Choroid plexus epithelial cell (primary cell): ENCODE measurements around the gene SUPT20H.
A peak's percentile ranks its signal among the peaks of the same experiment; 100 is the strongest.

Experiments used
- DNase-seq: peaks from one replicate; pipeline ENCODE4 v3.0.0-alpha.2; 2010; ENCODE audit warnings: low read depth
- H3K4me3 ChIP-seq: 2 replicates; pipeline ENCODE4 v1.5.1; 2011; ENCODE audit warnings: low read depth, mild to moderate bottlenecking, control low read depth, low read length, moderate library complexity
- TF ChIP-seq, protein P1 (sequence below): conservative IDR thresholded peaks from 2 replicates; pipeline ENCODE4 v1.5.1; 2011; ENCODE audit warnings: low read depth, mild to moderate bottlenecking, control low read depth, inconsistent platforms, low read length, moderate library complexity

The SUPT20H gene

DNA sequence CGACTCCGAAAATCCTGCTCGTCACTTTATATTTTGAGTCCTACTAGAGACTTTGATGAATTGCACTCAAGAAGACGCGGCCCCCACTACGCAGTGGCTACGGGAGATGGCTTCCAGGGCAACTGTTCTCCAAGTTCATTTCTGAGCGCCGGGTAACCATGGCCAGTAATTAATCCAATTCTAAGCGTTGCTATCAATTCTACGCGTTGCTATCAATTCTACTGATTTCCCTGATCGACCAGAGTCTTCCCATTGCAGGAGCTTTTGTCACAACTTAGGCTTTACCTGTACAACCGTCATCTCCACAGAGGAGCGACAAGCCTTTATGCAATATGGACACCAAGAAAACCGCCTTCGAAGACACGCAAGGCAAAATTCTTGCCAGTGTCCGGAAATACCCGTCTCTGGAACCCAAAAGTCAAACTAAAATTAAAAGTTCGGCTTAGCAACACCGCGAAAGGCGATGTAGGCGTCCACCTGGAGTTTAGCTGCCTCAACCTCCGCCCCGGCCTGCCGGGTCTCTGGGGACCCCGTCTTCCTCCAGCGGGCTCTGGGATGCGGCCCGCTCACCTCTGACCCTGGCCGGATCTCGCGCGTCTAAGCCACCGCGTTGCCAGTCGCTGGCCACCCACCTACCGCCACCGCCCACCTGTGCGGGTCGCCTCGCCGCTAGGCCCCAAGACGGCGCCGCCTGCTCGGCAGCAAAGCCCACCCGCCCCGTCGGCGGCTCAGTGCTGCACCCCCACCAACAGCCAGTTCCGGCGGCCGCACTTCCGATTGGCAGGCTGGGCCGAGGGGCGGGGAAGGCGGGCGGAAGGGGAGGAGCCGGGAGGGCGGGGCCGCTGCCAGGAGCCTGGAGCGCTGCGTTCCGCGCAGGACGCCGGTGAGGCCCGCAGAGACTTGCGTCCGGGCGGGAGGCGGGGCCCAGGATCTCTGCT, at the start of gene SUPT20H:
SUPT20H (minus strand) TSS at position 779 of the 938 bp plus-strand sequence. CDS start 8,198 bp downstream, outside the sequence.
- TF ChIP-seq, protein P1, sequence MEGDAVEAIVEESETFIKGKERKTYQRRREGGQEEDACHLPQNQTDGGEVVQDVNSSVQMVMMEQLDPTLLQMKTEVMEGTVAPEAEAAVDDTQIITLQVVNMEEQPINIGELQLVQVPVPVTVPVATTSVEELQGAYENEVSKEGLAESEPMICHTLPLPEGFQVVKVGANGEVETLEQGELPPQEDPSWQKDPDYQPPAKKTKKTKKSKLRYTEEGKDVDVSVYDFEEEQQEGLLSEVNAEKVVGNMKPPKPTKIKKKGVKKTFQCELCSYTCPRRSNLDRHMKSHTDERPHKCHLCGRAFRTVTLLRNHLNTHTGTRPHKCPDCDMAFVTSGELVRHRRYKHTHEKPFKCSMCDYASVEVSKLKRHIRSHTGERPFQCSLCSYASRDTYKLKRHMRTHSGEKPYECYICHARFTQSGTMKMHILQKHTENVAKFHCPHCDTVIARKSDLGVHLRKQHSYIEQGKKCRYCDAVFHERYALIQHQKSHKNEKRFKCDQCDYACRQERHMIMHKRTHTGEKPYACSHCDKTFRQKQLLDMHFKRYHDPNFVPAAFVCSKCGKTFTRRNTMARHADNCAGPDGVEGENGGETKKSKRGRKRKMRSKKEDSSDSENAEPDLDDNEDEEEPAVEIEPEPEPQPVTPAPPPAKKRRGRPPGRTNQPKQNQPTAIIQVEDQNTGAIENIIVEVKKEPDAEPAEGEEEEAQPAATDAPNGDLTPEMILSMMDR = no peak
- DNase-seq = peak; percentile 94
- H3K4me3 ChIP-seq = peak within 1 kb of the TSS; percentile 96

DNA sequence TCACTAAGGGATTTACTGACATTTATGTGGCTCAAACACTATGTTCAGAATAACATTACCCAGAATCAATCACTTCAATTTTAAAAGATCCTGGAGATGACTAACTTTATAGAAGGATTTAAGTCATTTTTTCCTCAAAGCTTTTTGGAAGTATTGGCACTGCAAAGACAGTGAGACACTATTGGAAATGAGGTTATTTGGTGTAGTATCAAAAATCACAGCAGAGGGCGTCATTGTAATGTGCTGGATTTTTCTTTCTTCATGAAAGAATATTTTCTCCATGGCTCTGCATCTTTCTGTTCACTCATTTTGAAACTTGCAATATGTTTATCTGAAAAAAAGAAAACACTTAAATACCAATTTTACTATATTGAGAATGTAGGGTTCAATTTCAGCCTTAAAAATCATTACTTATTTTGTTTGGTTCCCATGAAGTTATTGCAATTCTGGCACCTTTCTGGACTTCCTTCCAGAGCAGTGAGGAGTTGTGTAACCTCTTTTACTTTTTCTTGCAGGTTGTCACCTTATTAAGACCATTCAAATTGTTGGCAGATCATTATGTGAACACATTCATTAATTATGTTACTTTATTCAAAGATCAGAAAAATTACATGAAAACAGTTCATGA, 49.7 kb upstream of the SUPT20H start:
- TF ChIP-seq, protein P1 = peak; percentile 69
- no peak overlapping the region for H3K4me3 ChIP-seq
- peak; percentile 79 for DNase-seq

DNA sequence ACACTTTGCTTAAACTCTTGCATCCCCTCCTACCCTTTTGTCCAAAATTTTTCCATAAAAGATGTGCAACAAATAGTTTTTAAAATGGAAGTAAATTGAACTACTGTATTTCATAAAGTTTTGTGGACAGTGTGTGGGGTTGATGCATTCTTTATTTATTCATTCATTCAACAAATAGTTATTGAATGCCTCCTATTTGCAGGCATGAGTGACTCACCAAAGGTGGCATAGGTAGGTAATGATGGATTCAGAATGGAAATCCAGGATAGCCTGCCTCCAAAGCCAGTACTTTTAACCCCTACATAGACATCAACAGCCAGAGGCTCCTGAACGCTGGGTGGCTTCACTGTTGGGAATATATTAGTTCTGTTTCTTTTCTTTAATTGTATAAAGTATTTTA, 48.4 kb upstream of the SUPT20H start:
- TF ChIP-seq, protein P1 = no peak
- H3K4me3 ChIP-seq = no peak overlapping the region
- DNase-seq = no peak

DNA sequence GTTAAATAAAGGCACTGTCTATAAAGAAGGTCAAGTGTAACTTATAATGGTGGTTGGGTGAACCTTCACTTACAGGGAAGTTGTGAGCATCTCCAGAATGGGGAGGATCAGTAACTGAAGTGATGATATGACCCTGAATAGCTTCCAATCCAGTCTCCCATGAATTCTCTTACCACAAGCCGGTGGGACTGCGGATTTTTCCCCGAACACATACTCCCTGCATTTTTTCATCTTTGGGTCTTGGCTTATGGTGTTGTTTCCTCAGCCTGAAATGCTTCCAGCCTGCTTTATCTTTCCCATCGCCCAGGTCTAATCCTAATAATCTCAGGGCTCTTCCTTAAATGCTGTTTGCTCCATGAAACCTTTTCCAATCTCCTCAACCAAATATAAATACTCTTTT, 48.0 kb upstream of the SUPT20H start:
- TF ChIP-seq, protein P1 = no peak
- no peak overlapping the region for H3K4me3 ChIP-seq
- DNase-seq = no peak

DNA sequence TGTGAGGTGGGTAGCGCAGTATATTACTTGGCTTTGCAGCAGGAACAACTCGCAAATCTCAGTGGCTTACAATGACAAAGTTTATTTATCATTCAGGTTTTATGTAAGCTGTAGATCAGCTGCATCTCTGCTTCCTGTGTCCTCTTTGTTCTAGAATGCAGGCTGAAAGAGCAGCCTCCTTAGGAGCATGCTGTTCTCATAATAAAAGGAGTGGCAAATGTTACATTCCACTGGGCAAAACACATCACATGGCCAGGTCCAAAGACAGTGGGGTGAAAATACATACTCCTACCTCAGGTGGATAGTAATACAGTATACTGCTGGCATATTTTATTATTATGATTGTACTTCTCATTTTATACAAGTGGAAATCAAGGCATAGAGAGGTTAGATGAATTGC, 47.2 kb upstream of the SUPT20H start:
- TF ChIP-seq, protein P1 = no peak
- H3K4me3 ChIP-seq = no peak overlapping the region
- DNase-seq = peak; percentile 69

DNA sequence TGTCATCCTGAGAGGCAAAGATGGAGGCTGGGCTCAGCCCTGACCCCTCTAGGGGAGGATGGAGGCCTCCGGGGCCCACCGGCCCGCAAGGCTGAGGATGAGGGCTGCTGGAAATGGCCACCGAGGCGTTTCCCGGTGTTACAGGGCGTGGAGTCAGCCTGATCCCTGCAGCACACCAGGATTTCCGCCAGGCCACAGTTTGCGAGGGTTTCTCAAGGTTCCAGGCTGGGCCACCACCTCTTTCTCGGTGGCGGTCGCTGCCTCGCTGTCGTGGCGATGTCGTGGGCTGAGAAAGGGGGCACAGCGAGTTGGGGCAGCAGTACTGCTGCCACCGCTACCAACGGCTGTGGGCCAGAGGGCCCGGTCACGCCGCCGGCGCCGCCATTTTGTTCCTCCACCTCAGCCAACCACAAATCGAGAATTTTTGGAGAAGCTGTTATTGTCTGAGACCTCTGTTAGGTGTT, 45.8 kb upstream of the SUPT20H start, which contains the start of gene CSNK1A1L:
CSNK1A1L (minus strand) TSS at position 414 of the 464 bp plus-strand sequence; CDS start at position 6, 408 bp downstream.
- DNase-seq = no peak
- no peak within 1 kb of the TSS for H3K4me3 ChIP-seq
- TF ChIP-seq, protein P1 = no peak
